T-helper 2 cell treated with Interferon-gamma antibody and Interleukin-4, amounts not matched to agents 5 μg/mL and 100 μg/mL, for 36 hours (primary cell): Measurements from ENCODE around the gene PLAAT3.
A peak's percentile ranks its signal among the peaks of the same experiment; 100 is the strongest.
"Not testable (repeated sequence)": the region's sequence is repeated elsewhere in the genome, so short reads cannot be mapped to it uniquely, and the experiment has no call there.

Experiments used
- DNase-seq: peaks from one replicate; pipeline ENCODE4 v3.0.0; 2021; ENCODE audit warnings: low spot score
- H3K27ac Mint-ChIP-seq: one replicate; pipeline ENCODE4 v1.8.0; 2021; ENCODE audit warnings: mild to moderate bottlenecking, mixed read lengths
- H3K27me3 Mint-ChIP-seq: one replicate; pipeline ENCODE4 v1.8.0; 2021; ENCODE audit warnings: low read depth, mixed read lengths
- H3K36me3 Mint-ChIP-seq: one replicate; pipeline ENCODE4 v1.8.0; 2021; ENCODE audit warnings: low read depth, mixed read lengths
- H3K4me1 Mint-ChIP-seq: one replicate; pipeline ENCODE4 v1.8.0; 2021; ENCODE audit warnings: low read depth, mixed read lengths
- H3K4me3 Mint-ChIP-seq: one replicate; pipeline ENCODE4 v1.8.0; 2022; ENCODE audit warnings: mild to moderate bottlenecking, moderate library complexity, mixed read lengths
- H3K9me3 Mint-ChIP-seq: one replicate; pipeline ENCODE4 v1.8.0; 2021; ENCODE audit warnings: mixed read lengths

Gene PLAAT3

DNA sequence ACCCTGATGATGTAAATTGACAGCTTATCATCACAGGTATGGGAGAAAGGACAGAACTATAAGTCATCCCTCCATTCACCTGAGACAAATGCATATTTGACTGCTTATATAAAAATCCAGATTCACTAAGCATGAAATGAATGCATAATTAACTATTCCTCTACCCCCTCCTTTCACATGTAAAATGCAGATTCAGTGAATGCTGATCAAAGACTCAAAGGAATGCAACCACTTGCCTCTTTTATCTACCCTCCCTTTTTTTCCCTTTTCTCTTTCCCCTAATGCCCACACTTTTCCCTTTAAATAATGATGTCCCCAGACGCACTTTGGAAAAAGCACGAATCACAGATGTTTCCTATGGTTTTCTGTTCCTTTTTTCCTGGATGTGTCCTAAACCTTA is 82.1 kb downstream of the PLAAT3 start:
- peak overlapping the region; percentile 50 for H3K27ac Mint-ChIP-seq
- H3K4me3 Mint-ChIP-seq: peak overlapping the region; percentile 68
- no peaks in the 10 kb centered on the region for H3K36me3 Mint-ChIP-seq
- H3K27me3 Mint-ChIP-seq: no peaks in the 10 kb centered on the region
- no peaks in the 10 kb centered on the region for H3K9me3 Mint-ChIP-seq
- H3K4me1 Mint-ChIP-seq: peaks cover 63% of the 10 kb centered on the region
- DNase-seq: no peak

DNA sequence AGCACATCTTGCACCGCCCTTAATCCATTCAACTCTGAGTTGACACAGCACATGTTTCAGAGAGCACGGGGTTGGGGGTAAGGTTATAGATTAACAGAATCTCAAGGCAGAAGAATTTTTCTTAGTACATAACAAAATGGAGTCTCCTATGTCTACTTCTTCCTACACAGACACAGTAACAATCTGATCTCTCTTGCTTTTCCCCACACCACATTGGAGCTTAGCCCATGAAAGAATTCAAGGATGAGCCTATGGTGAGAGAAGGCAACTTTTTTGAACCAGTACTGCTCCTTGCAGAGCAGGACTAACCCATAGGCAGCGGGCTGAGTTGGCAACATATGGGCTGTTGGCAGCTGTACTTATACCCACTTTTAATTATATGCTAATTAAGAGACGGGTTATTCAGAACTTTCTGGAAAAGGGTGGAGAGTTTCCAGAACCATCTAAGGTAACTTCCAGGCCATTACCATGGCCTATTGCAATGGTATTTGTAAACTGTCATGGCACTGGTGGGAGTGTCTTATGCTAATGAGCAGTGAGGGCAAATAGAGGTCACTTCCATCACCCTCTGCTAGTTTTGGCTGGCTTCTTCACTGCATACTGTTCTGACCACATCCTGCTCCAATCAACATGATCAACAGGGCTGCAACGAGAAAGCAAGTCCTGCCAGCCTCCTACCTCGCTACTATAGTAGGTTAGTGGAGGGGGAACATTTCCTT is 83.0 kb downstream of the PLAAT3 start:
- Mint-ChIP-seq H3K4me3 (peak overlapping the region; percentile 68), H3K27ac (peak overlapping the region; percentile 76), H3K4me1 (peaks cover 60% of the 10 kb centered on the region)
- H3K27me3 Mint-ChIP-seq, H3K36me3 Mint-ChIP-seq, H3K9me3 Mint-ChIP-seq: not testable (repeated sequence)
- peak; percentile 63 for DNase-seq

DNA sequence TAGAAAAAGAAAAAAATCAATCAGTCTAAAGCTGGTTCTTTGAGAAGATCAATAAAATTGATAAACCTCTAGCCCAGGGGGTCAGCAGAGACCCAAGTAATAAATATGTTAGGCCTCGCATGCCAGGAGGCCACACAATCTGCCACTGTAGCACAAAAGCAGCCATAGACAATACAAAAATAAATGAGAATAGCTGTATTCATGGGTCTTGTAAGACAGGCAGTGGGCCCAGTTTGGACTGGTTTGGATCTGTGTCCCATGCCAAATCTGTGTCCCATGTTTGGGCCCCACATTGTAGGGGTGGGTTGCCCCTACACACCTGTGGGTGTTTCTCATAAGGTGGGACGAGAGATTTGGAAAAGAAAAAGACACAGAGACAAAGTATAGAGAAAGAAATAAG is 84.2 kb downstream of the PLAAT3 start:
- Mint-ChIP-seq H3K4me1 (peaks cover 50% of the 10 kb centered on the region), H3K27ac (no peak overlapping the region), H3K36me3 (no peaks in the 10 kb centered on the region), H3K9me3 (no peaks in the 10 kb centered on the region), H3K27me3 (no peaks in the 10 kb centered on the region), H3K4me3 (no peak overlapping the region)
- no peak for DNase-seq

DNA sequence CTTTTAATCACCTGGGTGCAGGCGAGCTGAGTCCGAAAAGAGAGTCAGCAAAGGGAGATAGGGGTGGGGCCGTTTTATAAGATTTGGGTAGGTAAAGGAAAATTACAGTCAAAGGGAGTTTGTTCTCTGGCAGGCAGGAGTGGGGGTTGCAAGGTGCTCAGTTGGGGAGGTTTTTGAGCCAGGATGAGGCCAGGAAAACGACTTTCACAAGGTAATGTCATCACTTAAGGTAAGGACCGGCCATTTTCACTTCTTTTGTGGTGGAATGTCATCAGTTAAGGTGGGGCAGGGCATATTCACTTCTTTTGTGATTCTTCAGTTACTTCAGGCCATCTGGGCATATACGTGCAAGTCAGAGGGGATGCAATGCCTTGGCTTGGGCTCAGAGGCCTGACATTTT is 84.9 kb downstream of the PLAAT3 start:
- not testable (repeated sequence) for H3K4me3 Mint-ChIP-seq, DNase-seq, H3K36me3 Mint-ChIP-seq, H3K27ac Mint-ChIP-seq, H3K27me3 Mint-ChIP-seq, H3K9me3 Mint-ChIP-seq
- peaks cover 46% of the 10 kb centered on the region for H3K4me1 Mint-ChIP-seq

DNA sequence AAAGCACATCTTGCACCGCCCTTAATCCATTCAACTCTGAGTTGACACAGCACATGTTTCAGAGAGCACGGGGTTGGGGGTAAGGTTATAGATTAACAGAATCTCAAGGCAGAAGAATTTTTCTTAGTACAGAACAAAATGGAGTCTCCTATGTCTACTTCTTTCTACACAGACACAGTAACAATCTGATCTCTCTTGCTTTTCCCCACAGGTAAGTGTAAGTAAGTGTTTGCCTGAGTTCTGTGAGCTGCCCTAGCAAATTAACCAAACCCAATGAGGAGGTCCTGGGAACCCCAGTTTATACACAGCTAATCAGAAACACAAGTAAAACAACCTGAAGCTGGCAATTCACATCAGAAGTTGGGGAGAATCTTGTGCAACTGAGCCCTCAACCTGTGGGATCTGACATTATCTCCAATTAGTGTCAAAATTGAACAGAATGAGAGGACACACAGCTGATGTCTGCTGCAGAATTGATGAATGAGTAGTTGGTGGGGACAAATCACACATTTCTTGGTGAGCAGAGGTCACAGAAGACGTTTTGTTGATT is 85.4 kb downstream of the PLAAT3 start:
- H3K27ac Mint-ChIP-seq, H3K36me3 Mint-ChIP-seq, H3K9me3 Mint-ChIP-seq, H3K4me3 Mint-ChIP-seq, DNase-seq, H3K27me3 Mint-ChIP-seq: not testable (repeated sequence)
- H3K4me1 Mint-ChIP-seq: peaks cover 40% of the 10 kb centered on the region

DNA sequence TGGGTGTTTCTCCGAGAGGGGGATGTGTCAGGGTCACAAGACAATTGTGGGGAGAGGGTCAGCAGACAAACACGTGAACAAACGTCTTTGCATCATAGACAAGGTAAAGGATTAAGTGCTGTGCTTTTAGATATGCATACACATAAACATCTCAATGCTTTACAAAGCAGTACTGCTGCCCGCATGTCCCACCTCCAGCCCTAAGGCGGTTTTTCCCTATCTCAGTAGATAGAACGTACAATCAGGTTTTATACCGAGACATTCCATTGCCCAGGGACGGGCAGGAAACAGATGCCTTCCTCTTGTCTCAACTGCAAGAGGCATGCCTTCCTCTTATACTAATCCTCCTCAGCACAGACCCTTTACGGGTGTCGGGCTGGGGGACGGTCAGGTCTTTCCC is 86.1 kb downstream of the PLAAT3 start:
- H3K36me3 Mint-ChIP-seq, H3K4me3 Mint-ChIP-seq, H3K27ac Mint-ChIP-seq, H3K27me3 Mint-ChIP-seq, DNase-seq: not testable (repeated sequence)
- peaks cover 33% of the 10 kb centered on the region for H3K4me1 Mint-ChIP-seq
- H3K9me3 Mint-ChIP-seq: peaks cover 12% of the 10 kb centered on the region

DNA sequence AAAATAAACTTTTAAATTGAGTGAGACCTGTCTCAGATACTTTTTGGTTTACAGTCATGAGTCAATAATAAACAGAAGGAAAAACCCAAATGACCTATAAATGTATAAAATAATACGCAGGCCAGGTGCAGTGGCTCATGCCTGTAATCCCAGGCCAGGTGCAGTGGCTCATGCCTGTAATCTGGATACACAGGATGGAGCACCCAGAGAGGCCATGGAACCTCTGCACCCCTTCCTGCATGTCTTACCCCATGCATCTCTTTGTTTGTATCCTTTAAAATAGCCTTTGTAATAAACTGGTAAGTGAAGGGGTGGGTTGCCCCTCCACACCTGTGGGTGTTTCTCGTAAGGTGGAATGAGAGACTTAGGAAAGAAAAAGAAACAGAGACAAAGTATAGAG is 86.6 kb downstream of the PLAAT3 start:
- H3K36me3 Mint-ChIP-seq: peaks cover 3% of the 10 kb centered on the region
- no peak overlapping the region for H3K27ac Mint-ChIP-seq
- H3K27me3 Mint-ChIP-seq: peaks cover 7% of the 10 kb centered on the region
- H3K4me1 Mint-ChIP-seq: peaks cover 29% of the 10 kb centered on the region
- no peak overlapping the region for H3K4me3 Mint-ChIP-seq
- no peak for DNase-seq
- peaks cover 14% of the 10 kb centered on the region for H3K9me3 Mint-ChIP-seq
